ENCODE measurements around the gene DNALI1.

Gene DNALI1

GRCh38 chr1:37605061-37605650 is 48.4 kb downstream of the DNALI1 start:
- no peak for DNase-seq

DNA sequence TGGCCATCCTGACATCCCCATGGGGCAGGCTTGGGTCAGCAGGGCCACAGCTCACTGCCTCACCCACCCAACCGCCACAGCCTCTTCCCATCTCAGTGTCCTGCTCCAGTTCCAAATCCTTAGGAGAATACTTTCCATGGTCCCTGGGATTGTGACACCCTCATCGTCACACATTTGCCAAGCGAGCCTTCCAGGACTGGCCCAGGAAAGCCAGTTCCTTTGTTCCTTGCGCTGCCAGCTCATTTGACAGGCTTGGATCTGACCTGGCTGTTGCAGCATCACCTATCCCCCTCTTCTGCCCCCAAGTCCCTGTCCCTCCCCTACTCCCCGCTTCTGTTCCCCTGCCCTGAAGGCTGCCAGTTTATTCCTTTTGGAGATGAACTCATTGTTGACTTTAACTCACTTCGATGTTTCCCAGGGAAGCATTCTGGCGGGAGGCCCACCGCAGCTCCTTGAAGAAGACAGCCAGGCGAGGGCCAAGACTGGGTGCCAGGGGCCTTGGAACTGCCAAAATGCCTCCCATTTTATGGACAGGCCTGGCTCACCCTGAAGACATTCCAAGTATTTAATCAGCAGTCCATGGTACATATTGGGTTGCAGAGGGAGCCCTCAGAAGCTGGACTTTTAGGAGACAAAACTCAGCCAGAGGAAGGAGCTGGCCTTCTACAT is 49.2 kb downstream of the DNALI1 start:
- DNase-seq = no peak

GRCh38 chr1:37606481-37607263 is 49.9 kb downstream of the DNALI1 start:
- DNase-seq = no peak

DNA sequence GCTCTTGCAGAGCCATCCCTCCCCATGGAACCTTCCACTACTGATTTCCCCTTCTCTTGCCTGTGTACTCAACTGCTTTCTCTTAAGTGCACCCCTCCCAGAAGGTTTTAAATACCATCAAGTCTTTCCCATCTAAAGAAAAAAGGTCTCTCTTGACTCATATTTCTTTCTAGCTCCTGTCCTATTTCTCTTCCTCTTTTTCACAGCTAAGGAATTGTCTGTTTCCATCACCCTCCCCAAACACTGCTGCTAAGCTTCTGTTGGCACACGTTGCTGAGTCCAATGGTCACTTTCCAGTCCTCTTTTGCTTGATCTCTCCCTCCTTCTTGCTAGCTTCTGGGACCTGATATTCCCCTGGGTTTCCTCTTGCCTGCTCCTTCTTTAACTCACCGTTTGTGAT is 52.3 kb downstream of the DNALI1 start:
- no peak for DNase-seq

GRCh38 chr1:37609994-37610393 is 53.3 kb downstream of the DNALI1 start:
- no peak for DNase-seq

DNA sequence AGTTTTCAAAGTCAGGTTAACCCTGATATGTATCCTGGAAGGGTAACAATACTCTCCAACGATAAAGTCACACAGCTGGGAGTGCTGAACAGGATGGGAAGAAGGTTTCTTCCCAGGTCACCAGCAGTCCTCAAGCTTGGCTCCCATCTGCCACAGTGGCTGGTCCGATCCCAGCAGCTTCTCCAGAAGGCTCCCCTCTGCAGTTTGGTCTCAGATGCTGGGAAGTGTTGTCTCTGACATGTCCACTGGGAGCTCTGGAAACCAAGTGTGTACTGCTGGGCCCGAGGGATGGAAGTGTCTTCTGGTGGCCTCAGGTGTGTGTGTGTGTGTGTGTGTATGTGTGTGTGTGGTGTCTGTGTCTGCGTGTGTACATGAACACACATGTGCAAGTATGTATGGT is 55.4 kb downstream of the DNALI1 start:
- DNase-seq = no peak

- DNase-seq = no peak
Measured at GRCh38 chr1:37614105-37614504, 57.4 kb downstream of the DNALI1 start.

GRCh38 chr1:37616330-37616729 is 59.6 kb downstream of the DNALI1 start:
- no peak for DNase-seq

All from activated CD4-positive, CD25-positive, alpha-beta regulatory T cell treated with anti-CD3 and anti-CD28 coated beads, Interleukin-2, amount 50 U/mL, for 72 hours (primary cell).